Measurements from ENCODE around the gene ERC1.

ERC1 gene

GRCh38 chr12:1309613-1310012, 318.6 kb downstream of the ERC1 start:
- H3K4me3 ChIP-seq (replicated peaks; ENCODE audit: insufficient read depth, low read length): no peak overlapping the region
- no peak overlapping the region for H3K27ac ChIP-seq (replicated peaks)
- no peak for DNase-seq (ENCODE audit: low read depth in 1 of 2, low spot score in 1 of 2)
- H3K27me3 ChIP-seq (ENCODE audit: insufficient read depth, poor library complexity, severe bottlenecking): no peaks in the 10 kb centered on the region
- TF ChIP-seq POLR2AphosphoS5 (IDR thresholded peaks at IDR 0.05; ENCODE audit: low read depth) (no peak), GABPA (IDR thresholded peaks at IDR 0.05; ENCODE audit: low read depth) (no peak), CTCF (IDR thresholded peaks at IDR 0.05; ENCODE audit: insufficient read depth, low read length) (no peak), REST (IDR thresholded peaks at IDR 0.05; ENCODE audit: insufficient replicate concordance, low read depth) (no peak), SPI1 (IDR thresholded peaks at IDR 0.05; ENCODE audit: borderline replicate concordance, low read depth) (no peak)

GRCh38 chr12:1310653-1311052, 319.6 kb downstream of the ERC1 start:
- no peaks in the 10 kb centered on the region for H3K27me3 ChIP-seq (ENCODE audit: insufficient read depth, poor library complexity, severe bottlenecking)
- H3K27ac ChIP-seq (replicated peaks): no peak overlapping the region
- TF ChIP-seq POLR2AphosphoS5 (IDR thresholded peaks at IDR 0.05; ENCODE audit: low read depth) (no peak), CTCF (IDR thresholded peaks at IDR 0.05; ENCODE audit: insufficient read depth, low read length) (no peak), GABPA (IDR thresholded peaks at IDR 0.05; ENCODE audit: low read depth) (no peak), SPI1 (IDR thresholded peaks at IDR 0.05; ENCODE audit: borderline replicate concordance, low read depth) (no peak), REST (IDR thresholded peaks at IDR 0.05; ENCODE audit: insufficient replicate concordance, low read depth) (no peak)
- no peak overlapping the region for H3K4me3 ChIP-seq (replicated peaks; ENCODE audit: insufficient read depth, low read length)
- no peak for DNase-seq (ENCODE audit: low read depth in 1 of 2, low spot score in 1 of 2)

GRCh38 chr12:1311145-1311544, 320.1 kb downstream of the ERC1 start:
- H3K27me3 ChIP-seq (ENCODE audit: insufficient read depth, poor library complexity, severe bottlenecking): no peaks in the 10 kb centered on the region
- H3K4me3 ChIP-seq (replicated peaks; ENCODE audit: insufficient read depth, low read length): no peak overlapping the region
- no peak overlapping the region for H3K27ac ChIP-seq (replicated peaks)
- no peak for DNase-seq (ENCODE audit: low read depth in 1 of 2, low spot score in 1 of 2)
- TF ChIP-seq POLR2AphosphoS5 (IDR thresholded peaks at IDR 0.05; ENCODE audit: low read depth): no peak
- TF ChIP-seq CTCF (IDR thresholded peaks at IDR 0.05; ENCODE audit: insufficient read depth, low read length): no peak
- TF ChIP-seq GABPA (IDR thresholded peaks at IDR 0.05; ENCODE audit: low read depth): no peak
- no peak for TF ChIP-seq REST (IDR thresholded peaks at IDR 0.05; ENCODE audit: insufficient replicate concordance, low read depth)
- TF ChIP-seq SPI1 (IDR thresholded peaks at IDR 0.05; ENCODE audit: borderline replicate concordance, low read depth): no peak
